BJ (cell line): Measurements from ENCODE around the gene MCM9. TPM values are rescaled to one million over a fixed set of nuclear protein-coding genes. Genes with fewer than 3 reads are reported as not detected.

ENCODE experiments used
- CTCF ChIA-PET: fragments of 350-600 bp; formaldehyde crosslinking; extraction: SDS; loops from one replicate; lab custom pipeline; 2021; ENCODE audit warnings: antibody characterized with exemption, inconsistent platforms; lab: Yijun Ruan, JAX
- POLR2A ChIA-PET: fragments of 300-600 bp; sonication (Branson Sonifier 250); formaldehyde crosslinking; extraction: SDS; loops from one replicate; lab custom pipeline; 2021; ENCODE audit warnings: antibody characterized with exemption; lab: Charles Lee
- DNase-seq: peaks from one replicate; pipeline ENCODE4 v3.0.0-alpha.2; 2011; ENCODE audit warnings: low read depth
- H3K27me3 ChIP-seq: 2 replicates; pipeline ENCODE4 v1.6.0; 2011; ENCODE audit warnings: low read length; ENCODE audit not compliant: control insufficient read depth, insufficient read depth
- H3K36me3 ChIP-seq: 2 replicates; pipeline ENCODE4 v1.5.1; 2011; ENCODE audit warnings: low read length; ENCODE audit not compliant: control insufficient read depth, insufficient read depth
- H3K4me3 ChIP-seq: 2 replicates; pipeline ENCODE4 v1.5.1; 2011; ENCODE audit warnings: low read depth, mild to moderate bottlenecking, control low read depth, low read length
- polyA plus RNA-seq: library from polyadenylated mRNA; depleted of rRNA; stranded (reverse); fragments of >200 nt; gene quantifications from 2 replicates; pipeline ENCODE4 v1.2.3, GENCODE V29; 2011
- TF ChIP-seq, protein P1 (sequence below): IDR thresholded peaks from 2 replicates; pipeline ENCODE4 v1.5.1; 2011; ENCODE audit warnings: low read depth, mild to moderate bottlenecking, control low read depth, inconsistent platforms, low read length, moderate library complexity; ENCODE audit not compliant: insufficient read depth

Gene MCM9
- polyA plus RNA-seq, 1 experiment = 1.7 TPM

DNA sequence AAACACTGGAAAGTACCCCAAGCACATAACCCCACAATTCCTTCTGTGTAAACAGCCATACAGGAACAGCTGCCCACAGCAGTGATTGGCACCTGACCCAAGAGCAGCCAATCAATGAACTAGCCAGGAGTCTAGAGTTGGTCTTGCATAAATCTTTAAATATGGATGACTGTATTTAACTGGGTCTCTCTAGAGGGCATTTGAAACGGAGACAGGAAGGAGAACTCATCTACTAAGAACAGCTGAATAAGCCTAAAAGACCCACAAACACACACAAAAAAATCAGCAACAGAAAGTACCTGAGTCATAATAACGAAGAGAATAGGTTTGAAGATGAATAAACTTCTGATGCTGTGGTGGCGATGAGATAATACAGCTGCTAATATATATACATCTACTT lies 90.0 kb downstream of the MCM9 start:
- no peak for DNase-seq
- TF ChIP-seq, protein P1, sequence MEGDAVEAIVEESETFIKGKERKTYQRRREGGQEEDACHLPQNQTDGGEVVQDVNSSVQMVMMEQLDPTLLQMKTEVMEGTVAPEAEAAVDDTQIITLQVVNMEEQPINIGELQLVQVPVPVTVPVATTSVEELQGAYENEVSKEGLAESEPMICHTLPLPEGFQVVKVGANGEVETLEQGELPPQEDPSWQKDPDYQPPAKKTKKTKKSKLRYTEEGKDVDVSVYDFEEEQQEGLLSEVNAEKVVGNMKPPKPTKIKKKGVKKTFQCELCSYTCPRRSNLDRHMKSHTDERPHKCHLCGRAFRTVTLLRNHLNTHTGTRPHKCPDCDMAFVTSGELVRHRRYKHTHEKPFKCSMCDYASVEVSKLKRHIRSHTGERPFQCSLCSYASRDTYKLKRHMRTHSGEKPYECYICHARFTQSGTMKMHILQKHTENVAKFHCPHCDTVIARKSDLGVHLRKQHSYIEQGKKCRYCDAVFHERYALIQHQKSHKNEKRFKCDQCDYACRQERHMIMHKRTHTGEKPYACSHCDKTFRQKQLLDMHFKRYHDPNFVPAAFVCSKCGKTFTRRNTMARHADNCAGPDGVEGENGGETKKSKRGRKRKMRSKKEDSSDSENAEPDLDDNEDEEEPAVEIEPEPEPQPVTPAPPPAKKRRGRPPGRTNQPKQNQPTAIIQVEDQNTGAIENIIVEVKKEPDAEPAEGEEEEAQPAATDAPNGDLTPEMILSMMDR = no peak
- CTCF ChIA-PET = interaction anchor here (0.9 to 1.2 kb wide), 2 partner anchors 12 to 18 kb away, joined by 3 to 4 read pairs; no protein-coding TSS in a partner anchor
- H3K4me3 ChIP-seq = no peak overlapping the region
- H3K27me3 ChIP-seq = no peaks in the 10 kb centered on the region
- H3K36me3 ChIP-seq = no peaks in the 10 kb centered on the region
- POLR2A ChIA-PET = no interaction called here

DNA sequence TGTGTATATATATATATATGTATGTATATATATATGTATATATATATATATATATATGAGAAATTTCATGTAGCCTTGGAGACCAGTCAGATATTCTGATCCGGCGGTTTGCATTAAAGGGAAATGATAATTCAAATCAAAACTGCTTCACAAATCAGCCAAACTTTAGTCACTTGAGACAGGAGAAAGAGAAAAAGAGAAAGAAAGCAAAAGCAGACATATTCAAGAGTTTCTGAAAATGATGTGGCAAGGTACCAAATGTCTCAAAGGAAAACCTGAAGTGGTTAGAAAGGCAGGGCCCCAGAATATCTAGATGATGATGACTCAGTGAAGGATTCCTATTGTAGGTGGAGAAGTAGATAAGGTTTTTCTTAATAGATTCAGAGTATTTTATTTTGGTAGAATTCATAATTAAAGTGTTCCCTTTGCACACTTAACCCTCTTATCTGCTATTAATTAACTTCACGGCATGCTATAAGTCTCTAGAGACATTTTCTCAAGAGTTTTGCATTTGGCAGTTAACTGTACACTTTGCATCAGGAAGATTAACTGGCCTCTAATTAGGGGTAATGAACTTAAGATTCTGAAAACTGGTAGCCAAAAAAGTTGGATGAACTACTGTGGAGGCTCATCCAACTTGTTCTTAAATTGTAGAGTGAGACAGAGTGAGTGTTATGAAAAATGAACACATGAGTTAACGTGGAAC lies 91.1 kb downstream of the MCM9 start:
- DNase-seq = no peak
- no peaks in the 10 kb centered on the region for H3K36me3 ChIP-seq
- H3K4me3 ChIP-seq = no peak overlapping the region
- POLR2A ChIA-PET = no interaction called here
- TF ChIP-seq, protein P1 = no peak
- CTCF ChIA-PET = no interaction called here
- no peaks in the 10 kb centered on the region for H3K27me3 ChIP-seq

DNA sequence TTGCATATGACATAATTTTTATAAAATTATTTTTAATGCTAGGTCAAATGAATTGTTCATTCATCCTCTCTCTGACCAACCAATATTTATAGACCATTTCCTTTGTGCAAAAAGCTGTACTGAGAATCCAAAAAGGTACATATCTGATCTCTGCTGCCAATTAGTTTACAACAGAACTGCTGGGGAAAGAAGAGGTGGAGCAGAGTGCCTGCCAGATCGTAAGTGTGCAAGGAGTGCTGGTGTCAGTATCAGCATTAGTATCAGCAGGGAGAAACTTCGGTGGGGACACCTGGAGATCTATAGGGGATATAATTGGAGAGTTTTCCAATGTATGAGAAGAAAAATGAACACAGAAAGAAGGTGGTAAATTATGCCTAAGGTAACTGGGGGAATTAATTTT lies 104.3 kb downstream of the MCM9 start:
- CTCF ChIA-PET = no interaction called here
- TF ChIP-seq, protein P1 = no peak
- Histone ChIP-seq H3K4me3 (no peak overlapping the region), H3K36me3 (0 out of 2 replicates have a peak, but pooled peaks cover 1% of the 10 kb centered on the region), H3K27me3 (no peaks in the 10 kb centered on the region)
- POLR2A ChIA-PET = no interaction called here
- no peak for DNase-seq

DNA sequence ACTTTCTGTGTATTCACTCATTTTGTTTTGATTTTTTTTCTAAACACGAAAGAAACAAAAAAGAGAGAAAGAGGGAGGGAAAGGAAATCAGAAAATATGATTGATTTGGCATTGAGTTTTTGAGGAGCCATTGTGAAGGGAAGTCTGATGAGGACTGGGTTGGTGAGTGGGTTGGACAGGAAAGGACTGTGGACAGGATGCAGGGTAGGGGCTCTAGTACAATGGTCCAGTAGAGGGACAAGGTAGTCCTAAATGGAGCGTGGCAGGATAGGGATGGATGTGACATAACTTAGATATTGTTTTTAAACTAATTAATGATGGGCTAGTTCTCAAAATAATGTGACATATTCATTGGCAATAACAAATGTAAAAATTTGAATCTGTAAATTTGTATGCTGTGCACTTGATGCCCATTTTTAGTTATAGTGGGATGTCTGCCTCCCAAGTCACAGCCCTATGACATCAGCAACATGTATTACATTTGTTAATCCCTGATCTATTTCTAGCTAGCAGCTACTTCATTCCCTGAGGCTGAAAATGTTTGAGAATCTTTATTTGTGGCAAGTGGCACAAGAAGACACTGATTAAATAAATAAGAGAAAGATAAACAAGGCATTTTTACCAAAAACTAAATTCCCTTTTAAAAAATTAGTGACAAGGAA lies 105.0 kb downstream of the MCM9 start:
- DNase-seq = no peak
- H3K4me3 ChIP-seq = no peak overlapping the region
- H3K27me3 ChIP-seq = no peaks in the 10 kb centered on the region
- ChIA-PET CTCF (no interaction called here), POLR2A (no interaction called here)
- 0 out of 2 replicates have a peak, but pooled peaks cover 1% of the 10 kb centered on the region for H3K36me3 ChIP-seq
- TF ChIP-seq, protein P1 = no peak

DNA sequence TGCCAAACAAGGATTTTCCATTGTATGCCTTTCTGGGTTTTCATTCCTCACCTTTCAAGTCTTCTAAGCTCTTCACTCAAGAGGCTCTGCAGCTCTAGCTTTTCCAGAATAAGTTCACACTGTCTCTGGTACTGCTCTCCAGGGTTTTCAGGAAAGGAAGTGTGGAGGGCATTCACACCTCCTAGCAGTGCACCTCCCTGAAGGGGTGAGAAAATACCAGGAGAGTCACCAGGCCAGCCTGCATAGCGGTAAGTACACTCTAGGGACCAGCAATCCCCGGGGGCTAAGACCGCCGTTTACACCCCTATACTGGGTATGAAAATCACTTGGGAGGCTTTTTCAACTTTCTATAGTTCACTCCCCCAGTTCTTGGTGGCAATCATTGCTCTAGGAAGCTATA lies 108.9 kb downstream of the MCM9 start:
- Histone ChIP-seq H3K4me3 (no peak overlapping the region), H3K36me3 (peaks cover 5% of the 10 kb centered on the region; the same call in 1 of the 2 replicates), H3K27me3 (no peaks in the 10 kb centered on the region)
- ChIA-PET CTCF (interaction anchor here (1.1 to 1.4 kb wide), 2 partner anchors 11 to 19 kb away, joined by 3 read pairs; no protein-coding TSS in a partner anchor), POLR2A (no interaction called here)
- TF ChIP-seq, protein P1 = no peak
- DNase-seq = no peak
